ENCODE measurements around the gene LINC00237.

- no peak for TF ChIP-seq POLR2A (IDR thresholded peaks at IDR 0.05; ENCODE audit: extremely low read depth, insufficient read length)
- TF ChIP-seq CTCF (IDR thresholded peaks at IDR 0.05; ENCODE audit: low read depth, low read length), result no peak
- no peak for TF ChIP-seq MAX (IDR thresholded peaks at IDR 0.05; ENCODE audit: low read depth, low read length)
Measured at GRCh38 chr20:21100578-21101452, 5.3 kb downstream of the LINC00237 start.

Measured in NB4 (cell line).